ENCODE results near the gene C1orf116.

The C1orf116 gene

DNA sequence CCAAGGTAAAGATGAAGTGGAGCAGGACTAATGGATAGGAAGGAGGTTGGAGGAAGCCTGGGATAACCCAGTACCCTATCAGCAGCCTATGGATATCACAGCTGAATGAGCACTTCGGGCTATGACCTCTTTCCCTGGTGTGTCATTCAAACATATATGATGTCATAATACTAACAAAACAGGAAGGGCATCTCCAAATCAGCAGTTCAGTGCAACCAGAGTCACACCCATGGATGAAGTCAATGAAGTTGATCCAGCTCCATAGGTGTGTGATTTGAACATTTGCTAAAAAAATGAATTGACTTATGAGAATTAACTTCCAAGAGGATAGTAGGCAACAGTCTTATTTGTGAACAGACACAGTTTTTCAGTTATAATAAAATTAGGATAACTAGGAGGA lies 1.7 kb upstream of the C1orf116 start:
- no peak for DNase-seq

DNA sequence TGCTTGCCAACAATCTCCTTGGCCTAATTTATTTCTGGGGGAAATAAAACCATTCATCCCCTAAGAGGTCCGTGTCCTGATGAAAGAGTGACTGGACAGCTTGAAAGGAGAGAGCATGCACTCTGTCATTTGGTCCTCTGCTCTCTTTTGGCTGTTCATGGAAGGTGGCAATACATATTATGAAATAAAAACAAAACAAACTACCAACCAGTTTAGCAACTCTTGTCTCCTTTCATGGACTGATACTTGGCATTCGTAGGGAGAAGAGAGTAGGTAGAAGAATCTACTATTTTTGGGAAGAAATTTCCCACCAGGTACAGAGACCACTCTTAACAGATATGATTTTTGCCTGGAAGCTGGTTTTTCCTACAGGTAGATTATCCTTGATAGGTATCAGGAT lies 746 bp upstream of the C1orf116 start:
- no peak for DNase-seq

DNA sequence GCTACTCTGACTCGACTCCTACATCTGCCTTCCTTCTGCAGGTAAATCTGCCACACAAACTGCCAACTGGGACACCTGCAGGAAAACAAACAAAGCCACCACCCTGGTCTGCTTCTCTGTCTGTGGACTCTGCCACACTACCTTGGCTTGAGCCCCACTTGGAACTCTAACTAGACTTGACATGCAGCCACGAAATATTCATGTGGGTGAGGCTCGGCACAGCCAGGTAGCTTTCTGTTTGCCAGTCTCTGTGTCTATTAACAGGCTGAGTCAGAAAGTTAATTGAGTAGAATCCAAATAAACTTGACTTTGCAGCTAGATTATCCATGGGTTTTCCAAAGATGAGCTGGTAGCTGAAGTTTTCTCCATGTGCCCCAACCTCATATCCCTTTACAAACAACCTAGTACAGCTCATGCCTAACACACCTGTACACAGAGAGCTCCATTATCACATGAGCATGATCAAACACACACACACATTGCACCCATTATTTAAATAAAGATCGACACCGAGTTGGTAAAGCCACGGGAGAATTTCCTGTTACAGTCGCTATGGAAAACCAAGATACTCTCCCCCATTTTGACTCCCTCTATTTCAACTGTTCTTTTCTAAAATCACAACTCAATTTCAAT lies 808 bp downstream of the C1orf116 start:
- DNase-seq = no peak

DNA sequence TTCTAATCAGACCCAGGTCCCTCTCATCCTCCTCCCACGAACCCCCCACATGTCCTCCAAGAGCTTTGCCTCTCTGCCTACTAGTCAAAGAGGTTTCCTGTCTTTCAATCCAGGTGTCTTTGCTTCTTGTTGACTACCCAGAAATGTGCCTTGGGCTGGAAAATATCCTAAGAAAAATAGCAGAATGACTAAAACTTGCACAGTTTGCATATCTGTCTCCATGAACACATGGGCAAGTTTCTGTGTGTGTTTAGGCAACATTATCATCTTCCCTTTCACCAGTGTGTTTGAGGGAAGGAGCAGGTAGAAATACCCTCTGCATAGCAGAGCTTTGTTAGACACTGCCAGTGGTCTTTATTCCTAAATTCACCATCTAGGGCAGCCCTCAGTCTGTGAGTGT lies 1.5 kb downstream of the C1orf116 start:
- DNase-seq = no peak

DNA sequence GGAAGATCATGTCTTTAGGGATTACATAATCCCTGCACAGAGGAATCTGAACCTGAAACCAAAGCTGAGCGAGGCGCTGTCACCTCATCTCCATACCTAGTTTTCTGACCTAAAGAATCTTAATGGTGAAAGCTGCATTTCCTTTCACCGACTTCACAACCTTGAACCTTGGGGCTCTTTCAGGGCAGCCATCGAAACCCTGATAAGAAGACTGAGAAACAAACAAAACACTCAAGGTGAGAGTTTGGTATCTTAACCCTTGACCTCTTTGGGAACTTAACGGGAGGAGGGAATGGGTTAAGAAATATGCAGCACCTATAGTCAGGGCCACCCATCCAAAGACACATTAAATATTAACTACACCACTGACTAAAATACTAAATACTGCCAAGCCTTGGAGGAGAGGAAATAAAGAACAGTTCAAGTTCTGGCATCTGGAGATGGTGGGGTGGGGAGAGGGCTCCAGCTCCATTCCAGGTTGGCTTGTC lies 2.0 kb downstream of the C1orf116 start:
- no peak for DNase-seq

DNA sequence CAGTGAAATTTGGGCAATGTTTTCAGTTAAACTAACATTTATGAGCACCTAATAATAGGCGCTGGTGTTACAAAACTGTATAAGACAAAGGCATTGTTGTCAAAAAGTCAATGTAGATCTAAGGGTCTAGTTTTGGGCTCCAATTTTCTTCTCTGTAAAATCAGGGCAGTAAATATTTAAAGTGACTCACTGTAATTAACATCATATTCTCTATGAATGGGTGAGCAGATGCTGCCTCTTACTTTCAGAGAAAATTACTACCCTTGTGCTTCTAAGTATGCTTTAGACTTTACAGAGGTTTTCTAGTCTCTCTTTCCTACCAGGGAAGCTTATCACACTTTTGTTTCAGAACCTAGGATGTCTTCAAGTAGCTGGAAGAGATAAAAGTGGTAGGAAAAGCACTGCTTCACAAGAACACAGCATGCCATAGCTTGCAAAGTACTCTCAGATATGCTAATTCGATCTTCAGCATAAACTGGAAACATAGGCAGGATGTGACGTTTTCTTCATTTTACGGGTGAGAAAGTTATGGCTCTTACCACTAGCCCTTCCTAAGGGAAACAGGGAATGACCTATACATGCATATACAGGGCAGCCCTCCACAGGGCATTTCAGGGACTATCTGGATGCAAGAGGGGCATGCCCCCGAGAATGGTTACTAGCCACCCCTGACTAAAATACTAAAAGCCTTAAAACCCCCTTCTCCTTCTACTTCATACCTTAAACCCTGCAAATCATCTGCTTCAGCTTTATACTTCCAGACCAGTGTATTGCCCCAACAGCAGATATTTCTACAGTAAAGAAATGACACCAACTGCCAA lies 2.6 kb downstream of the C1orf116 start:
- DNase-seq = no peak

DNA sequence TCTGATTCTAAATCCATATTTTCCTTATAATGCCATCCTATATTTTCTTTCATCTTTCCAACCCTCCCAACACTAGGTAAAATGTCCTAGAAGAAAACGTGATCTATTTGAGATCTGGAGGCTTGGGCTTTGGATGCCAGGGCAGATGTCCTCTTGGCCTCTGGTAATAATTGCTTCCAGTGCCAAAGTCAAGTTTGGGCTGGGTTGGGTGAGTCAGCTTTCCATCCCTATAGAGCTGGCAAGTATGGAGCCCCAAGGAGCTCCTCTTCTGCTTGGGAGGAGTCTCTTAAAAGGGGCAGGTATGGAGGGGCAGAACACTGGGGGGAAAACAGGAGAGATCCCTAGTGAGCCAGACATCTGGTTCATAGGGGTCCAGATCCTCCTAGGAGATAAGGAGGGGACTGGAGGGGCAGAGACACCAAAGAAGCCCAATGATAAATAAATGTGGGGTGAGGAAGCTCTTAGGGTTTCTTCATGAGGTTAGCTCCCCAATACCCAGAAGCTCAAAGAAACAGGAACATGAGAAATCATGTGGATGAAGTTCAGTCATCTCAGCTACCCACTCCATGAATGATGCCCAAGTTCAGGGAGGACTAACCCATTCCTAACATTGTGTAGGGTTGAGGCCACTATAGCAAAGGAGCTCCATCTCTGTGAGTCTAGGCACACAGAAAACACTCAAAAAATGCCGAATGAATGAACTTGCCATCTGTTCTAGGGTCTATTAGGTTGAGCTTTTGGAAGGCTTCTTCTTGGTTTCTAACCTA lies 3.5 kb downstream of the C1orf116 start:
- DNase-seq = no peak

DNA sequence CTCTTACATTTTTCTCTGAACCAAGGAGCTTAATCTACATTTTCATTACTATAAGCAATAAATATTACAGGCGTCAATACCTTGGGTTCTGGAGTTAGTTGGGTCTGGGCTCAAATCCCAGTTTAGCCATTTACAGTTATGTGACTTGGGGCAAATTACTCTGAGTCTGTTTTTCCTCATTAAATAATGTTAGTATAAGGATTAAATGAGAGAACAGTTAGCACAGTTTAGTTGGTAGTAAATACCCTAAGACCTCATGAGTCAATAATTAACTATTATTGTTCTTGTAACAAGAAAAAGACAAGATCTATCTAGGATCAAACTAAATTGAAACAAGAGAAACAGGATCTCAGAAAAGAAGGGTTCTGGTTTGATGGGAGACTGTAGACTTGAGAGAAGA lies 4.6 kb downstream of the C1orf116 start:
- no peak for DNase-seq

DNA sequence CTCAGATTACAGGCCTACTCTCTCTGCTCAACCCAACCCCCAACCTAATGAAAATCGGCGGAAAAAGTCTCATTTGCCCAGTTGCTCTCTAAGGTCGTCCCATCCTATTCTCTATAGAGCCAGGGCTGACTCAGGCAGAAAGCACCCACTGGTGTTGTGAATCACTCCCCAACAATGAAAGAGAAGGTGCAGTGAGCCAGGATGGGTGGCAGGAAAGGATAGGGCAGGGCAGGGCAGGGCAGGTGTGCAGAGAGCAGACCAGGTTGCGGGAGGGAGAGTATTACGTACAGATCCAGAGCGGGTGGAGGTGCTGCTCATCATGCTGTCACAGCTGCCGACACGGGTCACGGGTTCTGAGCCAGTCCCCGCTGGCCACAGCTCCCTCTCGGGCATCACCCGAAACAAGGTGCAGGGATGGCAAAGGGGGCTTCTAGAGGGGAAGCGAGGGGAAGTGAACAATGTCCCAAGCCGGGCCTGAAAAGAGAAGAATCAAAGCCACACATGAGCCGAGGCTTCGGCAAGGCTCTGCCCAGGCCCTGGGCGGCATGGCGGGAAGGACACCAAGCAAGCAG lies 5.3 kb downstream of the C1orf116 start:
- no peak for DNase-seq

DNA sequence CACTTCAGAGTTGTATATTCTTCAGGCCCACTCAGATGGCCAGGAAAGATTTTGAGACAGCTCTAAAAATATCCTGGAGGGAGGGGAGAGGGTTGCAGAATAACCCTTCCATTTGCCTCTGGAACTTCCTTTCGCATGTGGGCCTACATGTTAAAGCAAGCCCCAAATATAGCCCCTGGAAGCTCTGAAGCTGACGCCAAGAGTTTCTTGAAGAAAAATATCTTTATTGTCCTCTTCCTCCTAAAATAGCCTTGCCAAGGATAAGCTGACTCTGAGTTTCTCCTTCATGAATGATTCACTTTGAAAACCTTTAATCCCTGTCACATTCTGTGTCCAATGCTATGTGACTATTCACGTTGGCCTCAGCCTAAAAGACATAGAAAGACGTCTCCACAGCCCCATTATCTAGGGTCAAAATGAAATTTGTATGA lies 6.4 kb downstream of the C1orf116 start:
- DNase-seq = no peak

DNA sequence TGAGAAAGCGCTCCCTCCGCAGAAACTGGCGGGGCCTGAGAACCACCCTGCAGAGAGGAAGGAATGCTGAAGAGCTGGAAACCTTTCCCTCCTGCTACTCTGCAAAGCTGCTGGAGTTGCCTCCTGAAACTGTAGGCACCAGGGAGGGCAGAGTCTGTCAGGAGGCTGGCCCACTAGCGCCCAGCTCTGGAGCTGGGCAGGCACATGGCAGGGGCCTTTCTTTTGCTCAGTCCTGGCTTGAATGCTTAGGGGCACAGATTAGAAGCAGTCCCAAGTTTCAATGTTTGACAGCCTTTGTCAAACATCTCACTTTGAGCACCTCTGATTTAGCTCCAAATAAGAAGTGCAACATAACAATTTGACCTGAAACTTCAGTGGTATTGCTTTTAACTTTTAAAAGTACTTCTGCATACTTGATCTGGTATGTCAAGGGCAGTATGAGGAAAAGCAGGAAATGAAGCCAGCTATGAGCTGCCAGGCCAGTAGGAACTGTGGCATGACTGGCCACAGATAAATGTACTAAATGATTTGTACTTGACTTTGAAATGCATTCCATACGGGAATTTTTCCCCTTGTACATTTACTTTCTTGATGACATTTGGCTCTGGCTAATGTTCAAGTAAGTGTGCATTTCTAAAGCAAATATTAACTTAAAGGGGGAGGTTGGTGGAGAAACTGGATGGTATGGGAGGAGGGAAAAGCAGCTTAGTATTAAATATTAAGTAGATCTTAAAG lies 7.2 kb downstream of the C1orf116 start:
- no peak for DNase-seq

DNA sequence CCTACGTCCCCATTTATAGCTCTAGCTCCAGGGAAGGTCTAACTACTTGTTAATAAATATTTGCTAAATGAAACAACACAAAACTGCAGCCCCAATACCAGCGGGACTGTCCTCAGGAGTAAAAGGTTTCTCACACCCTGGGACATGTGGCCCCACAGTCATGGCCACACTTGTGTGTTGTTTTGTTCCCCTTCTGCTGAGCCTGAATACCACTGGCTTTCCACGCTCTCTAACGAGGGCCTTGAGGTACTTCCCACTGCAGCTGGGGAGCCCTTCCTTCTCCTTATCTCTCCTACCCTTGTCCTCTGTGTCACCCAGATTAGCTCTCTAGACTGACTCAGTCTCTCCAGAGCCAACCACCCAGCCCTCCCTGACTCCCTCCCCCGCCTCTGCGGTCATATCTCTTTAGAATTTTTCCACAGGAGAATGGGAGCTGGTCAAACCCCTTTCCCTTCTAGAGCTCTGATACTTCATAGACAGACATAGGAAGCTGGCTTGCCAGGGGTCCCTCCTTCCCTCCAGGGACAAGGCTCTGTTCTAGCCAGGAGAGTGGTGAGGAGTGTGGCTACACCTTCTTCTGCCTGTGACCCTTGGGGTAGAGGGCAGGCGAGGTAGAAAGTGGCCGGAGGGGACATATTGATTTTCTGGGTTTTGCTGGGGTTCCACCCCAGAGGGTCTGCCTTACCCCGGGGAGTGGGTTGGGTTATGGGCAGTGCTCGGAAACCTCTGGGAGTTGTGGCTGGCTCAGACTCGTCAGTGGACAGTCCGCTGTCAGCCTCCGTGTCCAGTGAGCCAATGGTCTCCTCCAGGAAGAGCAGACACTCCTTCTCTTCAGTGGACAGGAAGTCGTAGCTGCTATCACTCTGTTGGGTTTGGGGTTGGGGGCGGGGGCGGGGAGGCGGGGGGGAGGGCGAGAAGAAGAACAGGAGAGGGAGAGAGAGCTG lies 8.1 kb downstream of the C1orf116 start:
- DNase-seq = peak; percentile 37

DNA sequence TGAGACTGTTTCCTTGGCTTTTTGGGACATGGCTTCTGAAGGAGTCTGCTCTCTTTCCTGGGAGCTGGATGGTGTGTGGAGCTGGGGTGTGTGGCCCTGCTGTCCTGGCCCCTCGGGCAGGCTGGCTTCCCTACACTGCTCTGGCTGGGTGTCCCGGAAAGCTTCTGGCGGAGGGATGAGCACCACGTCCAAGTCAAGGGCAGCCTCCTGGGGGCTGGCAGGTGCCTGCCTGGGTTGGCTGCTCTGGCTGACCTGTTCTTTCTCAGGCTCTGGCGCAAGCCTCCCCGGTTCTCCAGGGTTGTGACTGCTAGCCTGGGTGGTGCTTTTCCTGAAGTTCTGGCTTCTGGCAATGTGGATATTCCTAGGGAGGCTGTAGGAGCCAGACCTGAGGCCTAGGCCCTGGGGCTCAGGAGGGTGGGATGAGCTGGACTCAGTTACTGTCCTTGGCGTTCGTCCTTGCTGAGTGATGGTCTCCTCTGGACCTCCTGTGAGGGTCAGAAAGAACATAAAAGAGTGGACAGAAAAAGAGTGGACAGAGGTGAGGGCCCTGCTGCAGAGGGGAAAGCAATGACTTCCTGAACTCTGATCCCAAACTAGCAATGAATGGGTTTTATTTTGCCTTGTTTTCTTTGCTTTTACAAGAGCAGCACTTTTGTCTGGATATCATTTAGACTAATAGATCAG lies 9.4 kb downstream of the C1orf116 start:
- DNase-seq = no peak

DNA sequence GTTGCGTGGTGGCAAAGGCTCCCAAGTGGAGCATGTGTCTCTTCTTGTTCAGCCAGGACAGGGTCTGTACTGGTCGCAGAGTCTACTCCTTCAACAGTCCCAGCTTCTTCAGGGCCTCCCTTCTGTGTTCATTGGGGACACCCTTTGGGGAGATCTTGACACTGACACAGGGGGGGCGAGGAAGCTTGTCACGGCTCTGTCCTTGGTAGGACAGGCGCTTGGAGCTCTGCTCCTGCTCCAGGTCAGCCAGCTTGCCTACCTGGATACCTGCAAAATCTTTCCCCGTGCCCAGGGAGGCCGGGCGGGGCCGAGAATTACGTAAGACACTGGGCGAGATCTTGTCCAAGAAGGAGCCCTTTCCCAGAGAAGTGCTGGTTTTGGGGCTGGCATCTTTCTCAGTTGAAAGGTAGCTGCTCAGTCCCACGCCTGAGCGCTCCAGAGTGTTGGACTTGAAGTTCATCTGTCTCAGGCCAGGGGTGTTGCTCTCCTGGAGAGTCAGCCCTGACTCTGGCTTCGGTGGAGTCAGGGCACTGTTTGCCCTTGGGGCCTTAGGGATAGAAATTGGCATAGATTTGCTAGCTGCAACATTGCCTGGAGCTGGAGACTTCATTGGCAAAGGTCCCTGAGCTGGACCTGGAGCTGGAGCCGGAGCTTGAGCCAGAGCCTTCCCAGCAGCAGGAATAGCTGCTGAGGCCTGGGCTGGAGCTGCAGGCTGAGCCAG lies 10.5 kb downstream of the C1orf116 start:
- DNase-seq = no peak

DNA sequence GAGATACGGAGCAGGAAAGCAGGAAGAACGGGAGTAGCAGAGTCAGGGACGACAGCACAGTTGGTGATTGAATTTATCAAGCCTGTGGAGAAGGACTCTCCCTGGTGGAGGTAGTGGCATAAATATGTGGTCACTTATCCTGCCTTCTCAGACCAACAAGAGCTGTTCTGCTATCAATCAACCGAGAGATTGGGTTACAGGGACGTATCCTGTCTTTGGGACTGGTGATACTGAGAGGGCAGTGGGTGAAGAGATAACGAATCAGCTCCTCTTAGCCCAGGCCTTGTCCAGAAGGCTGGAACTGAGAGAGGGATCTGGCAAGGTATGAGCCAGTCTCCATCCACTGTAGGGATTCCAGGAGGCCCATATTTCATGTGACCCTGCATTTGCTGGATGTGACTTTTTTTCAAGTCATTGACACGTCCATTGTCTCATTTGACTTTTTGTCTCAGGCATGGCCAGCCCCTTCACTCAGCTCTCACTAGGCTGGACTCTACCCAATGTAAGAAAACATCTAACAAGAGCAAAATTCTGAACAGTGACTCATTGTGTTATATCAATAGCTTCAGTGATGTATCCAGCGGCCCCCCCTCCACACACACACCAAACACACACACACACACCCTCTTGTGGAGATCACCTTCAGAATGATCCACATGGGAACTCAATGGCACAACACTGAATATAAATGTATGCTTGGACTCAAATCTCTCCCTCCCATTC lies 11.3 kb downstream of the C1orf116 start:
- DNase-seq = no peak

DNA sequence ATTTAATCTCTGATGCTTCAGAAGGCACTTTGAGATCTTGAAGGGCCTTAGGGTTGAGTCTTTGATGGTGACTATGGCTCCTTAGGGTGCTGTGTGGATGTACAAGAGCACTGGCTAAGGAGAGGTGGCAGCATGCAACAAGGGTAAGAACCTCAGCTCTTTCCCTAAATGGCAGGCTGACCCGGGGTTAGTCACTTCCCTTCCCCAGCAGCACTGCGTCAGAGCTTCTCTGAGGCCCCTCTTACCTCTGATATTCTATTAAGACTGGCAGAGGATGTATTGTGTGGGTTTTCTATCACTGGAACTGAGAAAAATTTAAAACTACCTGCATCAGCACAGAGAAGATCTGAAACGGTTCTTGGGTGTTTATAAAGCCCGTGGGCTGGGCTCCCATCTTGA lies 11.8 kb downstream of the C1orf116 start:
- no peak for DNase-seq

DNA sequence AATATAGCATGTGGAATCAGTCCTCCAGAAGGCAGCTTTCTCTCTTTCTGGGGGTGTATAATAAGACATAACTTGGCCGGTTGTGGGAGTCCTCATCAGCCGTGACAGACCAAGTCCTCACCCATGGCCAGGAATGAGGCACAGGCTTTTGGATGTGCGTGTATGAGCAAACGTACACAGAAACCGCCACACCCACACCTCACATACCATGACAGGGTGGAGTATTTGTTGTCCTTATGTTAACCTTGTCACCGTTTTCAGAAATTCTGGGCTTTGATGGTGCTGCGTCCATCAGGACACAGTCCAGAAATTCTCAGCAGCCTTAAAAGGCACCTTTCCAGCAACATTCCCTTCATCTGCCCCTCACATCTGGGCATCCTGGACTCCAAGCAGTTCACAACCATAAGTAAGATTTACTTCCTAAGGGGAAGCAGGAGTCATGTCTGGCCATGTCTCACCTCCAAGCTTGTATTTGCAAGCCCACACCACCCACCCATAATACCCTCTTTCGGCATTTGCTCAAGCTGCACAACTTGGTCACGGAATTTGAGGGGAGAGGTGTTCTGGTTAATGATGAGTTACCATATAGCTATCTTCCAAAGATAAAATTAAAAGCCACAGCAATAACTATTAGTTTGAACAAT lies 12.4 kb downstream of the C1orf116 start:
- no peak for DNase-seq

DNA sequence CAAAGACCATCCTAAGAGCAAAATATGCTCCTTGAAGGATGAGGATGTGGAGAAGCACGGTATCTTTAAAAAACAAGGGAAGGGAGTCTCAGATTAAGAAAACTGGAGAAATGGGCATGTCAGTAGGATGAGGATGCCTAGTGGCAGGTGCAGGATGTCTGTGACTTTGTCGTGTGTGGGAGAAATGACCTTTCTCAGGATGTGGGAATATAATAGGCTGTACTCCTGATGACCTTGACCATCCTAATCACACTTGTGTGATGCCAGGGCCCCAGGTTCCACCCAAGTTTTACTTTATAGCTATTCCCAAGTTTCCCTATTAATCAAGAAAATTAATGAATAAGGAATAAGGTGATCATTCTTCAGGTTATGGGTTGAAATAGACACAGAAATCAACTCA lies 12.9 kb downstream of the C1orf116 start:
- DNase-seq = no peak

DNA sequence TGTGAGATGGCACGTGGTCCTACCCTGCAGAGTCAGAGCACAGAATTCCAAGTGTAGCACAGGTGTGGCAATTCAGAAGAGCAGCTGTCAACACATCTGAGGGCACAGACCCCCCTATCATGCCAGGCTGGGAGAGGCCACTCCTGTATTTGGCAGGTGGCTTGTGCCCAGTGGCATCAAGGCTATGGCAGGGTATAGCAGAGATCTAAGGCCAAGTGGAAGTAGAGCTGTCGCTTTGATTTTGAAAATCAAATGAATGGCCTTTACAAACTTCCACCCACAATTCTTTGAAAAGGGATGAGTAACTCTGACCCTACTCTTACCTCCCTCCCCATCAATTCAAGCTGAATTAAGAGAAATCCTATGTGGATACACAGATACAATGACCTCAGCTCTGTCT lies 13.4 kb downstream of the C1orf116 start:
- DNase-seq = no peak
